Pancreas (tissue), 10 donors: ENCODE data around the gene ZNF473. TPM values are rescaled to one million over a fixed set of nuclear protein-coding genes. Genes with fewer than 3 reads are reported as not detected.

ENCODE experiments used
- ATAC-seq, 4 donors: fragments of 200-7000 bp; cut with Tn5 transposase; one replicate each; pipeline versions ENCODE4 v1.8.0 to v1.9.1; 2020; ENCODE audit warnings: mild to moderate bottlenecking in 4 of 4, moderate library complexity in 4 of 4
- DNase-seq, 6 donors: peaks; one replicate each; pipeline ENCODE4 v3.0.0-alpha.2; 2020
- FAIRE-seq: peaks from 2 replicates; lab custom pipeline; 2012; peaks lifted over from hg19 to GRCh38; lab: Jason Lieb, UNC
- H3K27ac ChIP-seq, 4 donors: fragments of 200-600 bp; sonication (generic); 1 replicate in 3 of 4; 2 replicates in 1 of 4; pipeline versions ENCODE4 v1.5.0 to v1.8.0; 2020
- H3K27me3 ChIP-seq, 4 donors: fragments of 200-600 bp; one replicate each; pipeline ENCODE4 v1.8.0; 2021
- H3K36me3 ChIP-seq, 3 donors: fragments of 200-600 bp; sonication (generic) in 1 of 3; one replicate each; pipeline versions ENCODE4 v1.5.0 to v1.8.0; 2020 to 2021
- H3K4me1 ChIP-seq, 3 donors: fragments of 200-600 bp; one replicate each; pipeline ENCODE4 v1.8.0; 2021
- H3K4me3 ChIP-seq, 4 donors: fragments of 200-600 bp; sonication (generic) in 2 of 4; one replicate each; pipeline versions ENCODE4 v1.5.0 to v1.8.0; 2020 to 2021
- H3K9me3 ChIP-seq, 4 donors: fragments of 200-600 bp; one replicate each; pipeline ENCODE4 v1.8.0; 2021
- WGBS, 2 donors: extraction: QIAGEN DNeasy Blood & Tissue Kit; methylation state at CpG; one replicate each; pipeline ENCODE4 v1.1.7; 2013; 5-methylcytosine and 5-hydroxymethylcytosine counted together
- intact Hi-C, 3 donors: fragments of 100-400 bp; cut with DNase I; formaldehyde crosslinking; loops; one replicate each; pipeline versions ENCODE4 v1.11.1 to v1.14.2; 2022
- polyA plus RNA-seq, 2 donors: library from polyadenylated mRNA; stranded (reverse); fragments of 200-250 nt; gene quantifications; one replicate each; pipeline ENCODE4 v1.2.3, GENCODE V29; 2013
- total RNA-seq, 6 donors: library from RNA; stranded (reverse); fragmentation: NEBNext Ultra II Directional in 4 of 6; extraction: Animal tissue kit (Norgen Biotek cat#: 25700) in 4 of 6; gene quantifications; one replicate each; pipeline versions ENCODE4 v1.2.1 to v1.2.4, GENCODE V29; 2021 to 2023
- TF ChIP-seq, protein P1 (sequence below), 4 donors: fragments of 200-600 bp; sonication (generic) in 3 of 4; IDR thresholded peaks; one replicate each; pipeline versions ENCODE4 v1.5.0 to v1.8.0; 2021; ENCODE audit warnings: antibody characterized with exemption in 4 of 4
- donor health status: healthy with polysubstance abuse.
- donor health status: DM: no; HTN: no; CAD: no; lungs with moderate emphysema.
- donor health status: DM: no; HTN: no; CAD: no.
- donor health status: control.
- donor health status: control.
- donor health status: Bipolar disorder and iron deficiency.
- donor health status: DM: yes; HTN: yes; CAD: no.
- donor health status: DM: no; HTN: no; CAD: no.
- donor health status: DM: no; HTN: no; CAD: no.
- donor health status: DM: yes; HTN: yes; CAD: no.

The ZNF473 gene
- total and polyA plus RNA-seq, 8 donors: 1.9 to 6.3 (median 3.9) TPM

DNA sequence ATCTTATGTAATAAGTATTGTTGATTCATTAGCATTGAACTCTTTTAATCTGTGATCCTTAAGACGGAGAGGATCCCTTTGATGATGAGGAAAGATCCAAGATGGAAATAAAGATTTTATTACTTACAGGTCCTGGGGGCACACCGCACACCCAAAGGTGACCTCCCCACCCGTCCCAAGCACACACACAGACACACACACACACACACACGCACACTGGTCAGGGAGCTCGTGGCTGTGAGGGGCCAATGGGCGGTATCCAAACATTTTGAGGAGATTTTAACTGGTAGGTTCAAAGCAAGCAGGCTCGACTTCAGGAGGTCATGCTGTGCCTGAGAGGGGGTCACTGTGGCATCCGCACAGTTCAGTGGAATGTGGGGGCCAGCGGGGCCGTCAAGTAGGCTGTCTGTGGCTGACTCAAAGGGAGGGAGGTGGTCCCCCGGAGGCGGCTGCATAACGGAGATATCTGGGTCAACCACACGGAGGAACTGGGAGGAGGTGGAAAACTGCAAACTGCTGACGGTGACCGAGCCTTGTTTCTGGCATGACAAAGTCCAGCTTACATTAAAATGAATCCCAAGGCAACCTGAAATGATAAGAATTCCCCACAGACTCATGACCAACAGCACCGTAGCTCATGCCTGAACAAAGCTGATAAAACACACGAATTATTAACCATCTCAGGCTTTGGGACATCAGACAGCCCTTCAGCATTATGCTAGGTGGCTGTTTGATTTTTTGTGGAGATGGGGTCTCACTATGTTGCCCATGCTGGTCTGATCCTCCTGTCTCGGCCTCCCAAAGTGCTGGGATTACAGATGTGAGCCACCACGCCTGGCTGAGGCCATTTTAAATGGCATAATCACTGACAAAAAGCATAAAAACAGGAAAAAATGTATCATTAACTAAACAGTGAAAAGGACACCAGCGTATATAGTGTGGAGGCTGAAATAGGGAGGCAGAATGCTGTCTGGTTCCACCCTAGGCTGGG lies 43.9 kb upstream of the ZNF473 start:
- intact Hi-C loops: loop anchor here in 1 of 3 donors (5.0 kb wide), 1 partner anchor 45 kb away; no protein-coding TSS in a partner anchor
- TF ChIP-seq, protein P1, sequence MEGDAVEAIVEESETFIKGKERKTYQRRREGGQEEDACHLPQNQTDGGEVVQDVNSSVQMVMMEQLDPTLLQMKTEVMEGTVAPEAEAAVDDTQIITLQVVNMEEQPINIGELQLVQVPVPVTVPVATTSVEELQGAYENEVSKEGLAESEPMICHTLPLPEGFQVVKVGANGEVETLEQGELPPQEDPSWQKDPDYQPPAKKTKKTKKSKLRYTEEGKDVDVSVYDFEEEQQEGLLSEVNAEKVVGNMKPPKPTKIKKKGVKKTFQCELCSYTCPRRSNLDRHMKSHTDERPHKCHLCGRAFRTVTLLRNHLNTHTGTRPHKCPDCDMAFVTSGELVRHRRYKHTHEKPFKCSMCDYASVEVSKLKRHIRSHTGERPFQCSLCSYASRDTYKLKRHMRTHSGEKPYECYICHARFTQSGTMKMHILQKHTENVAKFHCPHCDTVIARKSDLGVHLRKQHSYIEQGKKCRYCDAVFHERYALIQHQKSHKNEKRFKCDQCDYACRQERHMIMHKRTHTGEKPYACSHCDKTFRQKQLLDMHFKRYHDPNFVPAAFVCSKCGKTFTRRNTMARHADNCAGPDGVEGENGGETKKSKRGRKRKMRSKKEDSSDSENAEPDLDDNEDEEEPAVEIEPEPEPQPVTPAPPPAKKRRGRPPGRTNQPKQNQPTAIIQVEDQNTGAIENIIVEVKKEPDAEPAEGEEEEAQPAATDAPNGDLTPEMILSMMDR (IDR thresholded peaks at IDR 0.05): no peak
- ATAC-seq (peak in 3 of 4 donors; percentile 53 to 76 (median 62)), FAIRE-seq (no peak), DNase-seq (peak in 1 of 6 donors; percentile 50)
- Histone ChIP-seq H3K9me3 (no peaks in the 10 kb centered on the region), H3K4me1 (peaks cover 0 to 9% (median 0%) of the 10 kb centered on the region in 3 donors), H3K36me3 (peaks cover 0 to 6% (median 0%) of the 10 kb centered on the region in 3 donors), H3K4me3 (no peak overlapping the region), H3K27me3 (no peaks in the 10 kb centered on the region), H3K27ac (peak overlapping the region in 2 of 4 donors; percentile 50 to 59)
- 43 to 47% methylated on average over 21 of the region's 21 CpGs for WGBS, 2 donors

DNA sequence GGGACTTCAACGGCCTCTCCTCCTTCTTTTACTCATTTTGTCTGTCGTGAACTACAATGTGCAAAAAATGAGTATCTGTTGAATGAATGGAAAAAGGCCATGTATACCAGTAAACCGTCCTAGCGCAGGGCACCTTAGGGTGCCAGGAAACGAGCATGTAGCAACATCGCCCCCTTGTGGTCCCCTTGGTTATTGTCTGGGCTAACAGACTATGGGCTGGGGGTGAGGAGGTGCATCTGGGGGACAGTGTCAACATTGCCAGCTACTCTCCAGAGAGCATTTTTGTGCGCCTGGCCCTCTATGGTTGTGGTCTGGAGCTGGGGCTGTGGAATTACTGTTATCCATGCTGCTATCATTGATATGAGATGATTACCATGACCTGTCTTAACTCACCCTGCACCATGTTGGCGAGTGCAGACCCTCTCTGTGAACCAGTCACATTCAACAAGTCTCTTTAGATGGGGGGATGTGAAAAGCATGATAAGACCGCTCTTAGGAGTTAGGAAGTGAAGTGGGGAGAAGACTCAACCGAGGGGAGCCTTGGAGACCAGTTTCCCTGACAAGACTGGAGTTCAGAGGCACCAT lies 42.1 kb upstream of the ZNF473 start:
- Histone ChIP-seq H3K9me3 (no peaks in the 10 kb centered on the region), H3K27me3 (no peaks in the 10 kb centered on the region), H3K27ac (no peak overlapping the region), H3K4me1 (peaks cover 0 to 9% (median 0%) of the 10 kb centered on the region in 3 donors), H3K36me3 (peaks cover 0 to 5% (median 5%) of the 10 kb centered on the region in 3 donors), H3K4me3 (no peak overlapping the region)
- peak; percentile 53 to 74 (median 70) for ATAC-seq
- 31 to 37% methylated on average over 10 of the region's 10 CpGs for WGBS, 2 donors
- TF ChIP-seq, protein P1 (IDR thresholded peaks at IDR 0.05): peak; percentile 69 to 89 (median 80)
- no peak for FAIRE-seq
- intact Hi-C loops: loop anchor here in 2 of 3 donors (2.0 to 5.0 kb wide), 2 partner anchors 46 to 47 kb away; no protein-coding TSS in a partner anchor
- peak in 5 of 6 donors; percentile 35 to 88 (median 68) for DNase-seq

DNA sequence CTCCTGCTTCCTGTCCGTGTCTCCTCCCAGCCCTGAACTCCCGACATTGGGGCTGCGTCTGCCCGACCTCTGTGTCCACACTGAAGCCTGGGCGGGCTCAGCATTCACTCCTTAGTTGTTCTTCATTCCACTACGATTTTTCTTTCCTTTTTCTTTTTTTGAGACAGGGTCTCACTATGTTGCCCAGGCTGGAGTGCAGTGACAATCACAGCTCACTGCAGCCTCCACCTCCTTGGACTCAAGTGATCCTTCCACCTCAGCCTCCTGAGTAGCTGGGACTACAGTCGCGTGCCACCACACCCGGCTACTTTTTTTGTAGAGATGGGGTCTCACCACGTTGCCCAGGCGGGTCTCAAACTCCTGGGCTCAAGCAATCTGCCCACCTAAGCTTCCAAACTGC lies 41.3 kb upstream of the ZNF473 start:
- WGBS, 2 donors: 83 to 84% methylated on average over 11 of the region's 11 CpGs
- intact Hi-C loops: loop anchor here in 2 of 3 donors (2.0 to 5.0 kb wide), 2 partner anchors 47 to 48 kb away; no protein-coding TSS in a partner anchor
- Histone ChIP-seq H3K4me3 (no peak overlapping the region), H3K9me3 (no peaks in the 10 kb centered on the region), H3K27me3 (no peaks in the 10 kb centered on the region), H3K27ac (no peak overlapping the region), H3K4me1 (peaks cover 0 to 9% (median 0%) of the 10 kb centered on the region in 3 donors), H3K36me3 (peaks cover 0 to 9% (median 5%) of the 10 kb centered on the region in 3 donors)
- no peak for ATAC-seq
- no peak for FAIRE-seq
- TF ChIP-seq, protein P1 (IDR thresholded peaks at IDR 0.05): no peak
- DNase-seq: no peak

DNA sequence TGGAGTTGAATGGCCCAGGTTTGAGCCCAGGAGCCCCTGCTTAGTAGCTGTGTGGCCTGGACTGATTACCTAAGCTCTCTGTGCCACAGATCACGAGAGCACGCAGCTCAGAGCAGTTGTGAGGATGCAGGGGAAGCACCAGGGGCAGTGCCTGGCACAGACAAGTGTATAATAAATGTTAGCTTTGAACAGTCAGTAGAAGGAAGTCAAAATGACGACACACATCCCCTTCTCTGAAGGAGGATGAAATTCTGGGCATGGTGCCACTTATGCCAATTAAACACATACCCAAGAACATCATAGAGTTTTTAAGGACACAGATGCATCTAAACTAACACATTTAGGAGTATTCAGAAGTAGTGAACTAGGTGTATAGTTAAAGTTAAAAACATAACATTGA lies 39.9 kb upstream of the ZNF473 start:
- 86 to 93% methylated on average over 3 of the region's 3 CpGs for WGBS, 2 donors
- no peak overlapping the region for H3K4me3 ChIP-seq
- peaks cover 0 to 13% (median 5%) of the 10 kb centered on the region in 3 donors for H3K36me3 ChIP-seq
- TF ChIP-seq, protein P1 (IDR thresholded peaks at IDR 0.05): no peak
- intact Hi-C loops: loop anchor here in 1 of 3 donors (2.0 kb wide), 1 partner anchor 49 kb away; no protein-coding TSS in a partner anchor
- no peak for FAIRE-seq
- no peak overlapping the region for H3K27ac ChIP-seq
- H3K27me3 ChIP-seq: no peaks in the 10 kb centered on the region
- no peak for DNase-seq
- peaks cover 0 to 9% (median 0%) of the 10 kb centered on the region in 3 donors for H3K4me1 ChIP-seq
- no peaks in the 10 kb centered on the region for H3K9me3 ChIP-seq
- no peak for ATAC-seq
